K562 (cell line): ENCODE results near the gene NR1D2. TPM values are rescaled to one million over a fixed set of nuclear protein-coding genes. Genes with fewer than 3 reads are reported as not detected.
A peak's percentile ranks its signal among the peaks of the same experiment; 100 is the strongest.

Experiments
- DLX4 ChIP-seq: fragments of 250-450 bp; sonication (Bioruptor Pico); IDR thresholded peaks from 2 replicates; pipeline ENCODE4 v1.6.1; 2021; ENCODE audit warnings: mild to moderate bottlenecking
- FOXK2 ChIP-seq, 2 experiments: fragments of 450-650 bp; IDR thresholded peaks in 1 of 2; conservative IDR thresholded peaks in 1 of 2; 2 replicates each; pipeline ENCODE4 v1.6.1; 2016; ENCODE audit warnings: low read depth in 2 of 2, mild to moderate bottlenecking in 1 of 2
- FOXP1 ChIP-seq: sonication (generic); formaldehyde crosslinking; IDR thresholded peaks from 2 replicates; pipeline ENCODE4 v1.8.0; 2022; ENCODE audit warnings: mild to moderate bottlenecking, missing genetic modification reagents
- KAT7 ChIP-seq: sonication (generic); formaldehyde crosslinking; IDR thresholded peaks from 2 replicates; pipeline ENCODE4 v1.8.0; 2022; ENCODE audit warnings: missing genetic modification reagents, mild to moderate bottlenecking, borderline replicate concordance
- KHSRP ChIP-seq: fragments of 450-650 bp; IDR thresholded peaks from 2 replicates; pipeline ENCODE4 v1.6.1; 2017
- L3MBTL2 ChIP-seq: fragments of 450-650 bp; IDR thresholded peaks from 2 replicates; pipeline ENCODE4 v1.6.1; 2016; ENCODE audit warnings: mild to moderate bottlenecking, moderate library complexity
- NBN ChIP-seq: fragments of 450-650 bp; IDR thresholded peaks from 2 replicates; pipeline ENCODE4 v1.6.1; 2016; ENCODE audit warnings: low read depth, mild to moderate bottlenecking
- NFXL1 ChIP-seq: fragments of 450-650 bp; formaldehyde crosslinking; IDR thresholded peaks from 2 replicates; pipeline ENCODE4 v1.4.0; 2021; ENCODE audit warnings: mild to moderate bottlenecking
- SP1 ChIP-seq: sonication (generic); formaldehyde crosslinking; IDR thresholded peaks from 2 replicates; pipeline ENCODE4 v1.8.1; 2022; ENCODE audit warnings: mild to moderate bottlenecking, missing genetic modification reagents
- TBL1XR1 ChIP-seq, 2 experiments: IDR thresholded peaks; 2 replicates each; pipeline ENCODE4 v1.6.1; 2012; ENCODE audit warnings: improper control_type of control experiment in 2 of 2, low read length in 2 of 2, mild to moderate bottlenecking in 1 of 2
- U2AF2 ChIP-seq: fragments of 200-400 bp; formaldehyde crosslinking; optimal IDR thresholded peaks from 2 replicates; pipeline ENCODE3; 2017; ENCODE audit warnings: low read depth, mild to moderate bottlenecking, low read length
- ZNF696 ChIP-seq: fragments of 250-450 bp; sonication (Bioruptor Pico); conservative IDR thresholded peaks from 2 replicates; pipeline ENCODE4 v1.4.0; 2020; ENCODE audit warnings: mild to moderate bottlenecking, moderate library complexity
- ZNF764 ChIP-seq: fragments of 250-450 bp; sonication (Bioruptor Pico); IDR thresholded peaks from 2 replicates; pipeline ENCODE4 v1.4.0; 2020; ENCODE audit warnings: low read depth, mild to moderate bottlenecking, moderate library complexity
- polyA plus RNA-seq, 8 experiments: library from polyadenylated mRNA; depleted of rRNA in 4 of 8; stranded (reverse) in 5 of 8; unstranded in 3 of 8; fragments of >200 nt; fragmentation: Nextera tagmentation in 2 of 8; fragmentation: Illumina TruSeq in 1 of 8; extraction: Ambion mirVana in 2 of 8; extraction: Trizol in 1 of 8; gene quantifications; 2 replicates each; pipeline versions ENCODE4 v1.2.1 to v1.2.3, GENCODE V29; 2011 to 2014; ENCODE audit warnings: inconsistent platforms in 1 of 8, missing spikeins in 1 of 8
- total RNA-seq, 7 experiments: library from RNA; depleted of rRNA in 6 of 7; stranded (reverse); fragments of >200 nt in 6 of 7; fragmentation: Illumina TruSeq in 2 of 7; extraction: Trizol in 2 of 7; gene quantifications; 2 replicates each; pipeline versions ENCODE4 v1.2.1 to v1.2.3, GENCODE V29; 2011 to 2021; ENCODE audit warnings: low replicate concordance in 1 of 7
- TF ChIP-seq, protein P1 (sequence below): fragments of 450-650 bp; IDR thresholded peaks from 2 replicates; pipeline ENCODE4 v1.6.1; 2016; ENCODE audit warnings: antibody characterized with exemption
- TF ChIP-seq, protein P2 (sequence below): fragments of 450-650 bp; formaldehyde crosslinking; conservative IDR thresholded peaks from 2 replicates; pipeline ENCODE4 v1.4.0; 2022; ENCODE audit warnings: mild to moderate bottlenecking, missing genetic modification characterization
- TF ChIP-seq, protein P3 (sequence below): fragments of 450-650 bp; IDR thresholded peaks from 2 replicates; pipeline ENCODE4 v1.6.1; 2016; ENCODE audit warnings: borderline replicate concordance
- TF ChIP-seq, protein P4 (sequence below): fragments of 250-450 bp; sonication (Bioruptor Pico); IDR thresholded peaks from 2 replicates; pipeline ENCODE4 v1.5.1; 2021; ENCODE audit warnings: mild to moderate bottlenecking

The NR1D2 gene
- total and polyA plus RNA-seq, 9 of the 15 experiments (the other 6 are each of a cell fraction or from before 2014, with no cell fraction given): 1.2 to 5.5 (median 2.9) TPM

GRCh38 chr3:23944007-23944783 lies 891 bp upstream of the NR1D2 start (continued):
- TF ChIP-seq U2AF2 (no peak), FOXK2 (conservative IDR thresholded peaks at IDR 0.05 in 1 of 2, IDR thresholded peaks at IDR 0.05 in 1 of 2; ENCODE audit: low read depth in 2 of 2) (peak; percentile 34 to 58; a peak in 1 of 4 replicates), SP1 (no peak), KHSRP (no peak), L3MBTL2 (0 out of 2 replicates have a peak, but pooled peaks have one; percentile 29), ZNF696 (CRISPR knock-in tag) (no peak), NFXL1 (CRISPR knock-in tag) (no peak), ZNF764 (CRISPR knock-in tag) (no peak), NBN (no peak), KAT7 (CRISPR knock-in tag) (no peak), FOXP1 (CRISPR knock-in tag) (no peak), TBL1XR1 (IDR thresholded peaks at IDR 0.05; ENCODE audit: low read length in 2 of 2) (peak in 1 of 2 experiments; percentile 23; a peak in 1 of 4 replicates), DLX4 (CRISPR knock-in tag) (no peak)
- TF ChIP-seq, protein P1, sequence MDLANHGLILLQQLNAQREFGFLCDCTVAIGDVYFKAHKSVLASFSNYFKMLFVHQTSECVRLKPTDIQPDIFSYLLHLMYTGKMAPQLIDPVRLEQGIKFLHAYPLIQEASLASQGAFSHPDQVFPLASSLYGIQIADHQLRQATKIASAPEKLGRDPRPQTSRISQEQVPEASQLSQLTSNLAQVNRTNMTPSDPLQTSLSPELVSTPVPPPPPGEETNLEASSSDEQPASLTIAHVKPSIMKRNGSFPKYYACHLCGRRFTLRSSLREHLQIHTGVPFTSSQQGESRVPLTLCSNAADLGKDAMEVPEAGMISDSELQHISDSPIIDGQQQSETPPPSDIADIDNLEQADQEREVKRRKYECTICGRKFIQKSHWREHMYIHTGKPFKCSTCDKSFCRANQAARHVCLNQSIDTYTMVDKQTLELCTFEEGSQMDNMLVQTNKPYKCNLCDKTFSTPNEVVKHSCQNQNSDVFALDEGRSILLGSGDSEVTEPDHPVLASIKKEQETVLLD: no peak
- TF ChIP-seq, protein P2, sequence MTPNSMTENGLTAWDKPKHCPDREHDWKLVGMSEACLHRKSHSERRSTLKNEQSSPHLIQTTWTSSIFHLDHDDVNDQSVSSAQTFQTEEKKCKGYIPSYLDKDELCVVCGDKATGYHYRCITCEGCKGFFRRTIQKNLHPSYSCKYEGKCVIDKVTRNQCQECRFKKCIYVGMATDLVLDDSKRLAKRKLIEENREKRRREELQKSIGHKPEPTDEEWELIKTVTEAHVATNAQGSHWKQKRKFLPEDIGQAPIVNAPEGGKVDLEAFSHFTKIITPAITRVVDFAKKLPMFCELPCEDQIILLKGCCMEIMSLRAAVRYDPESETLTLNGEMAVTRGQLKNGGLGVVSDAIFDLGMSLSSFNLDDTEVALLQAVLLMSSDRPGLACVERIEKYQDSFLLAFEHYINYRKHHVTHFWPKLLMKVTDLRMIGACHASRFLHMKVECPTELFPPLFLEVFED (CRISPR knock-in tag): no peak
- TF ChIP-seq, protein P3, sequence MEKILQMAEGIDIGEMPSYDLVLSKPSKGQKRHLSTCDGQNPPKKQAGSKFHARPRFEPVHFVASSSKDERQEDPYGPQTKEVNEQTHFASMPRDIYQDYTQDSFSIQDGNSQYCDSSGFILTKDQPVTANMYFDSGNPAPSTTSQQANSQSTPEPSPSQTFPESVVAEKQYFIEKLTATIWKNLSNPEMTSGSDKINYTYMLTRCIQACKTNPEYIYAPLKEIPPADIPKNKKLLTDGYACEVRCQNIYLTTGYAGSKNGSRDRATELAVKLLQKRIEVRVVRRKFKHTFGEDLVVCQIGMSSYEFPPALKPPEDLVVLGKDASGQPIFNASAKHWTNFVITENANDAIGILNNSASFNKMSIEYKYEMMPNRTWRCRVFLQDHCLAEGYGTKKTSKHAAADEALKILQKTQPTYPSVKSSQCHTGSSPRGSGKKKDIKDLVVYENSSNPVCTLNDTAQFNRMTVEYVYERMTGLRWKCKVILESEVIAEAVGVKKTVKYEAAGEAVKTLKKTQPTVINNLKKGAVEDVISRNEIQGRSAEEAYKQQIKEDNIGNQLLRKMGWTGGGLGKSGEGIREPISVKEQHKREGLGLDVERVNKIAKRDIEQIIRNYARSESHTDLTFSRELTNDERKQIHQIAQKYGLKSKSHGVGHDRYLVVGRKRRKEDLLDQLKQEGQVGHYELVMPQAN: no peak
- TF ChIP-seq, protein P4, sequence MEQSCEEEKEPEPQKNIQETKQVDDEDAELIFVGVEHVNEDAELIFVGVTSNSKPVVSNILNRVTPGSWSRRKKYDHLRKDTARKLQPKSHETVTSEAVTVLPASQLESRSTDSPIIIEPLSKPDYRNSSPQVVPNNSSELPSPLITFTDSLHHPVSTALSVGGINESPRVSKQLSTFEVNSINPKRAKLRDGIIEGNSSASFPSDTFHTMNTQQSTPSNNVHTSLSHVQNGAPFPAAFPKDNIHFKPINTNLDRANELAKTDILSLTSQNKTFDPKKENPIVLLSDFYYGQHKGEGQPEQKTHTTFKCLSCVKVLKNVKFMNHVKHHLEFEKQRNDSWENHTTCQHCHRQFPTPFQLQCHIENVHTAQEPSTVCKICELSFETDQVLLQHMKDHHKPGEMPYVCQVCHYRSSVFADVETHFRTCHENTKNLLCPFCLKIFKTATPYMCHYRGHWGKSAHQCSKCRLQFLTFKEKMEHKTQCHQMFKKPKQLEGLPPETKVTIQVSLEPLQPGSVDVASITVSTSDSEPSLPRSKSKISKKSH: no peak
